Measurements from ENCODE around the gene ZNF319.
"Not testable (repeated sequence)": the region's sequence is repeated elsewhere in the genome, so short reads cannot be mapped to it uniquely, and the experiment has no call there.

Gene ZNF319

DNA sequence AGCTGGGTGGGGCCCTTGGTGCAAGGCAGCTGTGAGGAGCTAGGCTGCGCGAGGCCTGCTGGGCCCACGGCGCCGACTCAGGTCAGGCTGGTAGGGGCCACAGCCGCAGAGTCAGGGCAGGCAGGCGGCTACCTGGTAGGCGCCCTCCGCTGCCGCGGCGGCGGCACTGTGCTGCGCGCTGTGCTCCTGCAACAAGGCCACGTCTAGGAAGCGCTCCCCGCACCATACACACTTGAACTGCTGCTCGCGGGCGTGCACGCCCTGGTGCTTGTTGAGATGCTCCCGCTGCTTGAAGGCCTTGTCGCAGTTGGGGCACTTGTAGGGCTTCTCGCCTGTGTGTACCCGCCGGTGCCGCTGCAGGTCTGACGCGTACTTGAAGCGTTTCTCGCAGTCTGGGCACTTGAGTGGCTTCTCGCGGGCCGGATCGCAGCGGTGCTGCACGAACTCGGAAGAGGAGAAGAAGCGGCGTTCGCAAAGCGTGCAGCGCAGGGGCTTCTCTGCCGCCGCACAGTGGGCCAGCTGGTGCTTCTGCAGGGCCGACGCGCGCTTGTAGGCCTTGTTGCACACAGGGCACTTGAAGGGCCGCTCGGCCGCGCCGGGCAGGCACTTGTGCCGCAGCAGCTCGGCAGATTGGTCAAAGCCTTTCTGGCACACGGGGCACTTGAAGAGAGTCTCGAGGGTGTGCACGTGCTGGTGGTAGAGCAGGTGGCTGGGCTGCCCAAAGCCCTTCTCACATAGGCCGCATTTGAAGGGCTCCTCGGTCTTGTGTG, 3.9 kb downstream of the ZNF319 start:
- DNase-seq: peak; percentile 47

DNA sequence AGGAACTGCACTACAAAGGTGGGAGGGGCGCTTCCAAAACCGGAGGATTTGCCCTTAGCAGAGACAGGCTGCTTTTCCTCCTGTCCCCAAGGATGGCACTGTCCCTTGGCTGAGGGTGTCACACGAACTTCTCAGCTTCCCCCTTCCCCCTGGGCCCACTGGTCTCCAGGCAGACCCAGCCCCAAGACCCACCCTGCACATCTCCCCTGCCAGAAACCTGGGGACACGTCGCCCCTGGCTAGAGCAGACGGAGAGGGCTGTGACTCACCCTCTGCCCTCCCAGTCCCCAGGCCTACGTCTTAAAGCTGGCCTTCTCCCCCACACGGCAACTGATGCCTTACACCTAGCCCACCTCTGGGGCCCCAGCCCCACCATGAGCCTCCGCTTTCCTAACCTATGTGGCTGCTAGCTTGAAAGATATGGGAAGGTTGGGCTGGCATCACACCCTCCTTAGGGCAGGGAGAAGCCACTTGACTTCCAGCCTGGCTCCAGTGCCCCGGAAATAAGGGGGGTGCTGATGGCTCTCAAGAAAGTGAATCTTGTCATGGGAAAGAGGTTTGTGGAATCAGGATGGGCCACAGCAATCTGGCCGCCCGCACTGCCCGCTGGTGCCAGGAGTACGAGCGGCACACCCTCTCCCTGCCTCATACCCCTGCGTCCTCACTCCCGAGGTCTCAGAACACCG, 4.6 kb downstream of the ZNF319 start:
- peak; percentile 57 for DNase-seq

DNA sequence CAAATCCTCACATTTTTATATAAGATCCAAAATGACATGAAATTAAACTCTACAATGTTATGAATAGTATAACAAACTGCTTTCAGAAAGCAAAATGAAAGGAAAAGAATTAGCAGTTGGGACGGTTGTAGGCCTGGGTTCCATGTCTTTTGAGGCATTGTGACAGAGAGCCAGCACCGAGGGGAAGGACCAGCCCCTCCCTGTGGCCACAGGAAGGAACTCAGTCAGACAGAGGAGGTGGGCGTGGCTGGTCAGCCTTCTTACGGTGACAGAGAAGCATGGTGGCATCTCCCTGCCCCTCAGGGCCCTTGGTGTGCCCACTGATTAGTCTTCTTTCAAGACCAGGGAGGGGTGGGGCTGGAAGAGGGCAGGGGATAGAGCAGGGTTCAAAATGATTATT, 5.7 kb downstream of the ZNF319 start:
- DNase-seq: peak; percentile 79

DNA sequence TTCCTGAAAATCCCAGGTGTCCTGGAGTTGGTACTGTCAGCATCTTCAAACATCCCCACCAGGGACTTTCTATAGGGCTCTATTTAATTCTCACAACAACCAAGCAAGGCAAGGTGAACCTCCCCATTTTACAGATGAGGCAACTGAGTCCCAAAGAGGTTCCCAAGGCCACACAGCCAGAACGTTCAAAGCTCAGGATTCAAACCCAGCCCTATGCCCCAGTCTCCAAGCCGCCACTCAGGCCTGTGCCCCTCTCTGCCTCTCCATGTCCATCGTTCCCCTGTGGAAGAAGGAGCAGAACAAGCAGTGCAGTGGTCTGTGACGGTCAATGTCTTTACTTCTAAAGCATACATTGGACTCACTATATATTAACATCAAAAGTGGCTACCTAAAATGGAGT, 6.1 kb downstream of the ZNF319 start:
- no peak for DNase-seq

DNA sequence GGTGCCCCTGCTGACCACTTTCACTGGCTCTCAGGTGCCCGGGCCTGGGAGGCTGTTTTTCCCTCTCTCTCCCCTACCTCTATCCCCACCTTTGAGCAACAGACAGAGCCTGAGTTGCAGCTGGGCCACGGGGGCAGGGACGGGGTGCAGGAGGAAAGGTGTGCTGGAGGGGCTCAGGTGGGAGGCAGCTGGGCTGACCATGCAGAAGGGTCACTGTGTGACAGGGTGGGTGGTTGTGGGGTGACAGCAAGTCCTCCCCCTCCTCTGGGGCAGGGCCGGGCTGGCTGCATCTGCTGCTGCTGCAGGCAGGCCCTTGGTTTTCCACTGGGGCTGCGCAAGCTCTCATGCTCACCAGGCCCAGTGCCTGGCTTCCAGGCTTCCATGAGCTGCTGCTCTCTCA, 6.6 kb downstream of the ZNF319 start:
- peak; percentile 54 for DNase-seq

DNA sequence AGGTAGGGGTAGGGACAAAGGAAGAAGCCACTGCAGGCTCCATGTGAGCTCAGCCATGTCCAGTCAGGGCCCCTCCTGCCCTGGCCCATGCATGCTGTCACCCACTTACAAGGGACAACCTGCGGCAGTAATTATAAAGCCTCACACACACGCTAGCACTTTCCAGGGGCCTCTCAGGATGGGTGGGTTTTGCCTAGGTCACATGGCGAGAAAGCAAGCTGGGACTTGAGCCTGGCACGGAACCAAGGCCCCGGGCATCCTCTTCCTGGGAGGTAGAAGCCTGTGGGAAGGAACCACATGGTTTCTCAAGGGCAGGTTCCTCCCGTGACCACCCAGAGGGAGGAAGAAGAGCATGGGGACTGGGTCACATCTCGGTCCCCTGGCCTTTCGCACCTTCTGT, 7.0 kb downstream of the ZNF319 start:
- DNase-seq: no peak

DNA sequence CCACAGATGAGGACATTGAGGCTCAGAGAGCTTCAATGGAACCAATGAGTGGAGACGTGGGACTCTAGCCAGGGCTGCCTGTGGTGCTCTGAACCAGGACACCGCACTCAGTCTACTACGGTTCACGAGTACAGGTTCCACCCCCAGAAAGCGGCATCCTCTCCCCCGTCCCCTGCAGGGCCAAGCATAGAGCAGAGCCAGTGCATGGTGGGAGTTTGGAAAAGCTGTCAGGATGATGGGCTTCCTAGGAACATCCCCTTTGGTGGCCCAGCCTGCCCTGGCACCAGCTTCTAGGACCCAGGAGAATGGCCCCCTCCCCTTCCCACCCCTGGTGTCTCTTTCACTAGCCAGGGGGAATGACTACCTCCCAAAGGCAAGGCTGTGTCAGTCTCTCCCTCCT, 8.4 kb downstream of the ZNF319 start:
- peak; percentile 38 for DNase-seq

DNA sequence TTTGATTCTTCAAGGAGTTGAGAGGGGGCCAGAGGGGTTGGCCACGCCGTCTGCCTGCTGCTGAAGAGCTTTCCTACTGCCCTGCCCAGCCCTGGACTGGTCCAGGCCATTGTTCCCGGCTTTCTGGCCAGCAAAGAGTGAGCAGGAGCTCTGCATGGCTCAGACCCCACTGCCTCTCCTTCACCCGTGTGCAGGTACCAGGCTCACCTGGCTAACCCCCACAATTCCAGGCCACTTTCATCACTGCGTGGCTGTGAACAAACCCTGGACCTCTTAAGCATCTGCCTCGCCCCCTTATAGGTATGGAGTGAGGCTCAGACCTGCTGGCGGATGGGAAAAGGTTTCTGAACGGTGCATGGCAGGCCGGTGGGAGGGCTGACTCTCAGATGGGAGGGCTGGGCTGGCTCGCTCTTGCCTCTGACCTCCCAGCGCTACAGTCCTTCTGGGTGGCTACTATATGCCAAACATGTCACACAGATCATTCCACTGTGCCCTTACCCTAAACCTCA, 8.9 kb downstream of the ZNF319 start:
- DNase-seq: peak; percentile 37

DNA sequence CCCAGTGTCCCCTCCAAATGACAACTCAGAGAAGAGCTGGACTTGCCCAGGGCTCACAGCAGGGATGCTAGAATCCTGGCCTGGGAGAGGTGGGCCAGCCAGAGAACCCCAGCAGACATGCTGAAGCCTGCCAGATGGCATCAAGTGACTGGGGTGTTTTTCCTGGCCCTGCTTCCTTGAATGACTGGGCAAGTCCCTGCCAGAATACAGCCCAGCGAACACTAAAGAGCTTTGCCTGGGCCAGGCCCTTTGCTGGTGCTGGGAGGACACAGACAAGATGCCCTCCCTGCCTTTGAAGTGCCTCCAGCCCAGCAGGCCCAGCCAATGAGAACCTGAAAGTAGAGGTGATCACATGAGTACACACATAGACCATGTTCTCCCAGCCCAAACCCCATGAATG, 11.5 kb downstream of the ZNF319 start:
- peak; percentile 51 for DNase-seq

DNA sequence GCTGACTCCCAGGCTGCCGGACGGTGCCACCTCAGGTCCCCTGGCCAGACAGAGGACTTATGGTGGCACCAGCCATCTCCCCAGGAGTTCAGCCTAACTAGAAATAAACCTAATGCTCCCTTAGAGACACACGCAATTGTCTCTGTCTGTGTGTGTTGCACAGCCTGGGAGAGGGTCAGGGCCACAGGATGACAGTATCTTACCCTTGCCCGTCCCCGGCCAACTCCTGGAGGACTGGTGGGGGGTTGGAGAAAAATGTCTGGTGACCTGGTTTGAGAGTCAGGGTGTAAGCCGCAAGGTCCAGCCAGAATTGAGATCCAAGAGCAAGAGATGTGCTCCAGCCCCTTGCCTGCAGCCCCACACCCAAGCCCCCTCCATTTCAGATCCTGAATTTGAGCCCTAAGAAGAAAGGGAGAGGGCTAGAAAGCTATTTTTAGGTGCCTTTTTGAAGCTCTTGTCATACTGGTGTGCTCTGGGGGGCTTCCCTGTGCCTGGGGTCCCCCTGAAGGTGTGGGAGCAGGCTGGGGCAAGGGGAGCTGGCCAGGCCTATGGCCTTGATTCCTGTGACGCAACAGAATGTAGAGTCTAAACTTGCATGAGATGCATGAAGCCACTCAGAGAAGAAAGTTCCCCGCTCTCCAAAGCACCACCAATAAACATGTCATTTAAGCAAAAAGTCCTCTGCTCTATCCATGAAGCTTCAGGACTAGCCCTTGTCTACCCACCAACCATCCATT, 12.9 kb downstream of the ZNF319 start:
- DNase-seq: peak; percentile 49

DNA sequence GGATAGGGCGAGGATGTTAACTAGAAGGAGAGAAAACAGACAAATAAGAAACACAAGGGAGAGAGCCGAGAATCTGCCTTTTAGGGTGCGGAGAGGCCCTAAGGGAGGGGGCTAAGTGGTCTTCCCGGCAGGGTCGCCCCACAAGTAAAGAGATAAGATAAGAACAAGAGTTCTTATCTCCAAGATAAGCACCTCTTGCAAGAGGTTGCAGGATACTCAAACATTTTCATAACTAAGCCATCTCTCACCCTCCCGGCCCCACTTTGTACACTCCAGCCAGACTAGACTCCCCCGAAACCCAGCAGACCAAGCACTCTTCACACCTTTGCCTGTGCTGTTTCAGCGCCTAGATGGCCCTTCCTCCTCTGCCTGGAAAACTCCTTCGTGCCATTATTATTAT, 14.3 kb downstream of the ZNF319 start:
- DNase-seq: no peak

DNA sequence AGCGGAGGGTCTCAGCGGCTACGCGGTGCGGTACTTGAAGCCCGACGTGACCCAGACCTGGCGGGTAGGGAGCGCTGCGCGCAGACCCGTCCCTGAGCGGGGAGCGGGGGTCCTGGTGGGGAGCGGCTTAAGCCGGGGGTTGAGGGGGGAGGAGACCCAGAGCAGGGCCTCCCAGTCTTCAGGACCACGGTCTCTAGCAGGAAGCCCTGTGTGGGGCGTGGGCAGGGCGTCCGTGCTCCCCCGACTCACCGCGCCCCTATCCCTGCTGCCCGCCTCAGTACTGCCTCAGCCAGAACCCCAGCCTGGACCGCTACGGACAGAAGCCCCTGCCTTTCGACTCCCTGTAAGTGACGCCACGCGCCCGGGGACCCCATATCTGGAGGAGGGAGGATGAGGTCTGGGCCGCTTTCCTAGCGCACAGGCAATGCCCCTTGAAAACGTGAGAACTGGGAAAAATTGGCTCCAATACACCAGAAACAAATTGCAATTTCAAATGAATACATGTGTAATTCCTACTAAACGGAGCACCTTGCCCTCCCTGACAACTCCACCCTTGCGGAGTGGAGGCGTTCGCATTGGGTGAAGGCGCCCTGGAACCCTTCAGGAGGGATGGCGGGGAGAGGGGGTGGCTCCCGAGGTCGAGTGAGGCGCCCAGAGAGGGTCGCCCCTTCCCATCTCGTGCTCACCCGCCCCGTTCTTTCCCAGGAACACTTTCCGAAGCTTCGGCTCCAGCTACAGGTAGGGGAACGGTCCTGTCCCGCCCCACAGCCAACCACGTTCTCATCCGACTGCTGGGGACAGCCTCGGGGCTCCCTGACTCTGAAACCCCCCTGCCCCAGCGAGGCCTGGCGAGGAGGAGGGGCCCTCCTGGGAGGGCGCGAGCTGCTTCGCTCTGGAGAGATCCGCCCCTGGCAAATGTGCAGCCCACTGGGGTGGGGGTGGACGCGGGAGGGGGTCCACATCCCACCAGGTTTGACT, 15.0 kb downstream of the ZNF319 start:
- peak; percentile 44 for DNase-seq

DNA sequence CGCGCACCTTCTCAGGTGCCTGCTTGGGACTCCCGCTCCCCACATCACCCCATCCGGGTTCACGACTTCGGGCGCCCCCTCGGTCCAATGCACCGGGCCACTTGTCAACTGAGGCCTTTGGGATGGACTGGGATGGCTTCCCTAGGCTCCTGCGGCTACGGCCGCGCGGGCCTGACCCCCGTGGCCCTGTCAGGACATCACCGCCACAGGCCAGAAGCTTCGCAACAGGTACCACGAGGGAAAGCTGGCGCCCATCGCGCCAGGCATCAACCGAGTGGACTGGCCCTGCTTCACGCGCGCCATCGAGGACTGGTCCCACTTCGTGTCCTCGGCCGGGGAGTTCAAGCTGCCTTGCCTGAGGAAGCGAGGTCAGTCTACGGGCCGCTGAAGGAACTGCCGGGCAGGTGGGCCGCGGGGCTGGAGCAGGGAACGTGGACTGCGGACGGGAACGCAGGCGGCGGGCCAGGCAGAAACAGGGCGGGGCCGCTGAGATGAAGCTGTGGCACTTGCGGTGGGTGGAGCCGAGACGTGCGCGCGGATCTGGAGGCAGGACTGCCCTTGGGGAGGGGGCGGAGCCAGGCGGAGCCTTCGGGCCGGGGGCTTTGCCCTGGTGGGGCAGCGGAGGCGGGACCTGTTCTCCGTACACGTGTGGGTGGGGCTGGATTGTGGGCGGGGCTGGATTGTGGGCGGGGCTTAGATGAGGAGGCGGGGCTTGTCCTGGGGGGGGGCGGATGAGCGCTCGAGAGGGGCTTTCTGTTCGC, 15.8 kb downstream of the ZNF319 start:
- peak; percentile 98 for DNase-seq

DNA sequence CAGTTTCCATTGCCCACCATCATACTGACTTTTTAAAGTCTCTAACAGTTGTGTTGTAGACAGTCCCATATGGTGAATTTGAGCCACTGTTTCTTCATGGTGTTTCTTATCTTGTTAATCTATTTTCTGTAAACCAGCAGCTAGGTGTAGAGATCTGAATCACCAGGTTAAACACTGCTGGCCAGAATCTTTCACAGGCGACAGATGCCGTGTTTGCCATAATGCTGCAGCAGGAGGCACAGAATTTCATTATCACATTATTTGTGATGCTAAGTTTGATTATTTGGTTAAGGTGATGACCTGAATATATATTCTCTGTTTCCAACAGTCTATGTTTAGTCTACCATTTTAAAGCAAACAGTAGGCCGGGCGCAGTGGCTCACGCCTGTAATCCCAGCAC, 18.1 kb downstream of the ZNF319 start:
- no peak for DNase-seq

DNA sequence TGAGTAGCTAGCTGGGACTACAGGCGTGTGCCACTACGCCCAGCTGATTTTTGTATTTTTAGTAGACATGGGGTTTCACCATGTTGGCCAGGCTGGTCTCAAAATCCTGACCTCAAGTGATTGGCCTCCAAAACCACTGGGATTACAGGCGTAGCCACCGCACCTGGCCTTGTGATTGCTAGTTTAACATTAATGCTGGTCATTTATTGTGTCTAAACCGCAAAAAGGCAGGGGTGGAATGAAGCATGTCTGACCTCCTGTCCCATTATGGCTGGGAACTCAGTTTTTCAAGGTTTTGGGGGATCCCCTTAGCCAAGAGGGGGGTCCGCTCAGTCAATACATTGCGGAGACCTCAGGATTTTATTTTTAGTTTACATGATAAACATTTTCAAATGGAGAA, 18.8 kb downstream of the ZNF319 start:
- no peak for DNase-seq

DNA sequence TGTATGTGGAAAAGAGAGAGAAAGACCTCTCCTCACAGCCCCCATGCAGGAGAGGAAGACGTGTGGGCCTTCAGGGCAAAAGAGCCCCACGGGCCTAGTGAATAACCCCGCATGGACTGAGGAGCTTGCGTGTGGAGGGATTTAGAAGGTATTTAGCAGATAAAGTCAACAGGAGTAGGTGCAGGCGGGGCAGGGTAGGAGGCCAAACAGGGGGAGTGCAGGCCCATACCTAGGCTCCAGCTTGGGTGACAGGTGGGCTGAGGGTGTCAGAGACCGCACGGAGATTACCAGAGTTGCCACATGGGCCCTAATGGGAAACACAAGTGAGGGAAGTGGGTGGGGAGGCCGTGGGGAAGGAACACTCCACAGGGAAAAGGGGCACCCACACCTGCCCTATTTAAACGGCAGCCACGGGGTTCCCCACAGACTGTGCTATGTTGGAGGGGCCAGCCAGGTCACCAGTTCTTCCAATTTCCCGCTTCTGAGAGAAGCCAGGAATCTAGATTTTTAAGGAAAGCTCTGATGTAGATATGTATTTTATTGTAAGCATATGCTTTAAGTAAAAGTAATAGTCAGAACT, 21.4 kb downstream of the ZNF319 start:
- no peak for DNase-seq

DNA sequence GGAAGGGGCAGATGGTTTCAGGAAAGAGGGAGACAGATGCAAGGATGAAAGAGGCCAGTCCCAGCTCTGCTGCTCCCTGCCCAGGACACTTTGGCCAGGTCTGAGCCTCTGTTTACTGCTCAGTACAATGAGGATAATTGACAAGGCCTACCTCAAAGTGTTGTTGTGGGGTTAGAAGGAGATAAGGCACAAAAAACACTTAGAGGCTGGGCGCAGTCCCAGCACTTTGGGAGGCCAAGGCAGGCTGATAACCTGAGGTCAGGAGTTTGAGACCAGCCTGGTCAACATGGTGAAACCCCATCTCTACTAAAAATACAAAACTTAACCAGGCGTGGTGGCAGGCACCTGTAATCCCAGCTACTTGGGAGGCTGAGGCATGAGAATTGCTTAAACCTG, 22.4 kb downstream of the ZNF319 start:
- DNase-seq: not testable (repeated sequence)

DNA sequence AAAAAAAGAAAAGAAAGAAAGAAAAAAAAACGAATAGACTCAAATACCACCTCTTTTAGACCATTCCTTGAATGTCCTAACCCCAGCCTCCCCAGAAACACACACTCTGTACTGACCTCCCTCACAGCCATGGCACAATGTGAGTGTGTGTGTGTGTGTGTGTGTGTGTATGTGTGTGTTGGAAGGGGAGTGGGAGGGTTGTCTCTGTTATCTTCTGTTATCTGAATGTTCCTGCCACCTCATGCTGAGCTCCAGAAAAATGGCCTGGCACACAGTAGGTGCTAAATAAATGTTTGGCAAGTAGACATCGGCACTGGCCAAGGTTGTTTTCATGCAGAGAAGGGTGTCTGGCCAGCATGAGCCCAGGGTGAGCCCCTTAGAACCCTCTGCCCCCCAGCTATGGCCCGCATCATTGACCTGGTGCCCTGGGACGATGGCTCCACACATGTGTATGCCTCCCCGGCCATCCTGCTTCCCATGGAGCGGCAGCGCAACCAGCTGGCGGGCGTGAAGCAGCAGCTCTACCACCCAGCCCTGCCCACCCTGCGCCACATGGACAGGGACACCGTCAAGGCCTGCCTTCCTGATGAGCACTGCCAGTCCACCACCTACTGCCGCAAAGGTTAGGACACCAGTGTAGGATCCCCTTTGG, 22.9 kb downstream of the ZNF319 start:
- peak; percentile 64 for DNase-seq

DNA sequence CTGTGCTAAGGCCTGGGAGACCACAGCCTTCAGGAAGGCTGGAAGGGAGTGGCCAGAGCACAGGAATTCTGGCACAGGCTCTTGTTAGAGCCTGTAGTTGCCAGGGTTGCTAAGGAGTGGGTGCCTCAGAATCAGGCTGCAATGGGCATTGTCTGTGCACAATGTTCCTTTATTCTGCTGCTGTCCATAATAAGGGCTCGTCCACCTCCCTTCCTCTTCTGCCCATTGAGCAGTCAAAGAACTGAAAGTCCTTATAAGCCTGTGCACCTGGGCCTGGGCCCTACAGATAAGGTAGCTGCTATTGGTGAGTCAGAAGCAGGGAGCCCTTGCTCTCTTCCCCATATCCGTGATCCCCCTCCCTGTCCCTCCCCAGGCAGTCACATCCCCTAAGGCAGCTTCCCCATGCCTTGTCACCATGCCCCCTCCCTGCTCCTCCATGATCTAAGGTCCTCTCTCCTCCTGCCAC, 24.1 kb downstream of the ZNF319 start:
- peak; percentile 53 for DNase-seq

DNA sequence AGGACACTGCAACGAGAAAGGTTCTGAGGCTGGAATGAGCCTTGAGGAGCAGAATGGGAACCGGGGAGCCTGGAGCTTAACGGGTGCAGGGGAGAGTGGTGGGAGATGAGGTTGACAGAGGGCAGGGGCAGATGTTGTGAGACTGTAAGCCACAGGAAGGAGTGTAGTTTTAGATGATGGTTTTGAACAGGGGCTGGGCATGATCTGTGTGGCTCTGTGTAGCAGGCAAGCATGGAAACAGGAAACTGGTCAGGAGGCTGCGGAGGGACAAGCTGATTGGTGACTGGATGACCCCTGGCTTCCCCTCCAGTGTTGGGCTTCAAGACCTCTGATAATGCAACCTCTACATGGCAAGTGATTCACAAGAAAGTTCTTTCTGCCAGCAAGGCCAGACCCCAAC, 28.2 kb downstream of the ZNF319 start:
- peak; percentile 37 for DNase-seq

DNA sequence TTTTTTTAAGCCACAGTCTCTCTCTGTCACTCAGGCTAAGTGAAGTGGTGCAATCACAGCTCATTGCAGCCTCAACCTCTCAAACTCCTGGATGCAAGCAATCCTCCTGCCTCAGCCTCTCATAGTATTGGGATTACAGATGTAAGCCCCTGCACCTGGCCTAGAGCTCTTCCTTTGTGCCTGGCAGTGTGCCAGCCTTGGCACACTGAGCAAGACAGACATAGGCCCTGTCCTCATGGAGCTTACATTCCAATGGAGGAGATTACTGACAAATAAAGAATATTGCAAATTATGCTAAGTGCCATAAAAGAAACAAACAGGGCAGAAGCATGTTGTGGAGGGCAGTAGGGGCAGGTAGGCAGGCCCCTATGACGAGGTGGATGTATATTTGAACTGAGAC, 28.6 kb downstream of the ZNF319 start:
- no peak for DNase-seq

Data from islet precursor cell (in vitro differentiated cells).